ENCODE measurements around the gene TGM5. TPM values are rescaled to one million over a fixed set of nuclear protein-coding genes. Genes with fewer than 3 reads are reported as not detected.
"Not testable (repeated sequence)": the region's sequence is repeated elsewhere in the genome, so short reads cannot be mapped to it uniquely, and the experiment has no call there.

Gene TGM5
- total RNA-seq, 1 donor from 2014 or later: not detected

DNA sequence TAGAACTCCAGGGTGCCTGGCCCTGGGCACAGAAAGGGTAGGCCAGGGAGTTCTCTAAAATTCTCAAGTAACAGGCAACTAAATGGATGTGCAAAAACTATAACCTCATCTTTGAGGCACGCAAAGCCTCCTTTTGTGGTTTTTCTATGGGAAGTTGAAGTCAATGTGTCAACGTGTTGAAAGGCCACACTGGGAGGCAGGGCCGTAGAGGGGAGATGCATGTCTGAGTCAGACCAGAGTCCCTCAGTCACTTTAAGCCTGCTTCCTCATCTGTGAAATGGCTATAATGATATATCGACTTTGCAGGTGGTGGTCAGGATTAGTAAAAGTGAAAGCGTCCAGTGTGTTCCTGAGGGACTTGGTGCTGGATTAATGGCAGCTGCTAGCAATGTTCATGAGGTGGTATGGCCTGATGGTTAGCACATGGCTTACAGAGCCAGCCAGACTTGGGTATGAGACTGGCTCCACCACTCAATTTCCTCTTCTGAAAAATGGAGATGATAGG, 17.0 kb downstream of the TGM5 start:
- no peak for ATAC-seq

DNA sequence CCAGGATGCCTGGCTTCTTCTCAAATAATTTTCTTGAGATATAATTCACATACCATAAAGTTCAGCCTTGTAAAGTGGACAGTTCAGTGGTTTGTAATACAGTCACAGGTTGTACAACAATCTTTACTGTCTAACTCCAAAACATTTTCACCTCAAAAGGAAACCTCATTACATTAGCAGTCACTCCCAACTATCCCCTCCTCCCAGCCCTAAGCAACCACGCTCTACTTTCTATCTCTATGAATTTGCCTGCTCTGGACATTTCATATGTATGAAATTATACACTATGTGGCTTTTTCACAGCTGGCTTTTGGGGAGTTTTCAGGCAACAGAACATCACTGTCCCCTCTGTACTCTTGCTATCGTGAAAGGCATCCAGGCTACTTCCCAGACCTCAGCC, 17.5 kb downstream of the TGM5 start:
- ATAC-seq: no peak
- DNase-seq (ENCODE audit: low spot score): no peak

More for the DNA sequence above, 17.0 kb downstream of the TGM5 start:
- DNase-seq (ENCODE audit: low spot score): no peak

DNA sequence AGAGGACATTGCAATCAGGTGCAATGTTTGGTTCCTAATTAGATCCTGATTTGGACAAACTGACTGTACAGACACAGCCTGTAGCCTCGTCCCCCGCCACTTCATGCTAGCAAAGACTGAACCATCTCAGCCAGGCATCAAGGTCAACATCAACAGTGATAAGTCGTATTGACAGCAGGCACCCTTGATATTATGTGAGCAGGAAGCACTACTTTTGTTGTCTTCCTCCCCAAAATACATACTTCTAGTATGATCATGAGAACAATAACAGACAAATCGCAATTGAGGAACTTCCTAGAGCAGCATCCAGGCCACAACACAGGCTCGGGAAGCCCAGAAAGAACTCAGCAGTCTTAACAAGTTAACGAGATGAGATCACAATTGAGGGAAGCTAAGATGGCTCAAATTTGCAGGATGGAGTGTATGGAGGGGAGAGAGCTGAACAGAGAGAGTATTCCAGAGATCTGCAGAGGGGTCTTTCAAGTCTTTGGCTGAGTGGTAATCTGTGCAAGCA, 20.4 kb downstream of the TGM5 start:
- peak; percentile 4 for DNase-seq (ENCODE audit: low spot score)
- ATAC-seq: no peak

DNA sequence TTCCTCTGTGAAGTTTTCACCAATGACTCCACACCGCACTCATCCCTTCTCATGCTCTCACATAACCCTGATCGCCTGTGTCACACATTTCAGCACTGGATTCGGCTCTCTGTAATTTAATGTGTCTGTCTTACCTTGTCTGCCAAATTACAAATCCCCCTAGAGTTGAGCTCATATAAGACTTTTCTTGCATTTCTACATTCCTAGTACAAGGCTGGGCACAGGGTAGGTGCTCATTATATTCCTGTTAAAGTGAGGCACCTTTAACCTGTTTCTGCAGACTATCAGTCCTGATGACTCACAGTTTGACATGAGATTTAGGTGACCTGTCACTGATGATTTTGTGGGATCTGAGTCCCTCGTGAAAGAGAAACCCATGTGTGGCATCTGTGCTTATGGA, 22.6 kb downstream of the TGM5 start:
- no peak for DNase-seq (ENCODE audit: low spot score)
- ATAC-seq: no peak

- ATAC-seq: no peak
- DNase-seq (ENCODE audit: low spot score): peak; percentile 18
These were observed 23.6 kb downstream of the TGM5 start for GRCh38 chr15:43243020-43243645.

- no peak for DNase-seq (ENCODE audit: low spot score)
- ATAC-seq: no peak
These were observed 24.1 kb downstream of the TGM5 start for GRCh38 chr15:43242616-43243015.

- DNase-seq (ENCODE audit: low spot score) (no peak), ATAC-seq (no peak)
These were observed 25.6 kb downstream of the TGM5 start for GRCh38 chr15:43241100-43241499.

- DNase-seq (ENCODE audit: low spot score): no peak
- no peak for ATAC-seq
These were observed 26.8 kb downstream of the TGM5 start for GRCh38 chr15:43239732-43240491.

DNA sequence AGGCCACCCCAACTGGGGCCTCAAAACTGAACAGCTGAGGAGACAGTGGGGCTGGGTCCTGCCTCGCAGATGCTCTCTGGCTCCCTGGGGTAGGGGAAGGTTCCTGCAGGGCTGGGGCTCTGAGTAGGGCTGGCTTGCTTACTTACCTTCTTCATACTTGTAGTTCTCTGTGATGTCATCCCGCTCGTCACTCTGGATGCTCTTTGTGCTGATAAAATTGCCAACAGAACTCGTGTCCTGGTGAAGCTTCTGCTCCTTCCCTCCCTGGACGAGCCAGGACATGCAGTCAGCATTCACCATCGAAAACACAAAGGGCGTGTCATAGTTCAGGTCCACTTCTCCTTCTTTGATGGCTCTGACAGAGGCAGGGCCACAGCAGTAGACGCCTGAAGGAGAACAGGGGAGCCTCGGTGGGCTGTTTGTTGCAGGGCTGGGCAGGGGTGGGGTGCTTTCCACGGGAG, 28.0 kb downstream of the TGM5 start:
- DNase-seq (ENCODE audit: low spot score) (no peak), ATAC-seq (no peak)

GRCh38 chr15:43237842-43238470, 28.8 kb downstream of the TGM5 start:
- DNase-seq (ENCODE audit: low spot score) (no peak), ATAC-seq (no peak)

- ATAC-seq (no peak), DNase-seq (ENCODE audit: low spot score) (no peak)
These were observed 31.2 kb downstream of the TGM5 start for GRCh38 chr15:43235536-43235935.

GRCh38 chr15:43232289-43232874, 34.3 kb downstream of the TGM5 start:
- DNase-seq (ENCODE audit: low spot score): no peak
- no peak for ATAC-seq

- DNase-seq (ENCODE audit: low spot score) (no peak), ATAC-seq (no peak)
These were observed 36.0 kb downstream of the TGM5 start for GRCh38 chr15:43230640-43231115.

DNA sequence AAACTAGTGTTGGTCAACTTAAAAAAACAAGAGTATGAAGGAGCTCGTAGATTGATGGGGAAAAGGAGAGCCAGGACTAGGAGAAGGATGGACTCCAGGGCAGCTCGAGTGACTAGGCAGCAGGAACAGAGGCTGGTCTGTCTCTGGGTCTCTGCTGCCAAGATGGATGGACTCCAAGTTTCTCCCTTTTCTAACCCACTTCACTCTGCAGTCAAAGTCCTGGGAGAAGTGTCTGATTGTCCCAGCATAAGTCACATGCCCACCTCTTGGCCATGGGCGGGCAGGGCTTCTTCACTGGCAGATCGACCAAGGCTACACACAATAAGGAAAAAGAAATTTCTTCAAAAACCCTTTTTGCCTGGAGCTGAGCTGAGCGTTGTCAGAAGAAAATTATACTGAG, 36.8 kb downstream of the TGM5 start:
- ATAC-seq (no peak), DNase-seq (ENCODE audit: low spot score) (no peak)

DNA sequence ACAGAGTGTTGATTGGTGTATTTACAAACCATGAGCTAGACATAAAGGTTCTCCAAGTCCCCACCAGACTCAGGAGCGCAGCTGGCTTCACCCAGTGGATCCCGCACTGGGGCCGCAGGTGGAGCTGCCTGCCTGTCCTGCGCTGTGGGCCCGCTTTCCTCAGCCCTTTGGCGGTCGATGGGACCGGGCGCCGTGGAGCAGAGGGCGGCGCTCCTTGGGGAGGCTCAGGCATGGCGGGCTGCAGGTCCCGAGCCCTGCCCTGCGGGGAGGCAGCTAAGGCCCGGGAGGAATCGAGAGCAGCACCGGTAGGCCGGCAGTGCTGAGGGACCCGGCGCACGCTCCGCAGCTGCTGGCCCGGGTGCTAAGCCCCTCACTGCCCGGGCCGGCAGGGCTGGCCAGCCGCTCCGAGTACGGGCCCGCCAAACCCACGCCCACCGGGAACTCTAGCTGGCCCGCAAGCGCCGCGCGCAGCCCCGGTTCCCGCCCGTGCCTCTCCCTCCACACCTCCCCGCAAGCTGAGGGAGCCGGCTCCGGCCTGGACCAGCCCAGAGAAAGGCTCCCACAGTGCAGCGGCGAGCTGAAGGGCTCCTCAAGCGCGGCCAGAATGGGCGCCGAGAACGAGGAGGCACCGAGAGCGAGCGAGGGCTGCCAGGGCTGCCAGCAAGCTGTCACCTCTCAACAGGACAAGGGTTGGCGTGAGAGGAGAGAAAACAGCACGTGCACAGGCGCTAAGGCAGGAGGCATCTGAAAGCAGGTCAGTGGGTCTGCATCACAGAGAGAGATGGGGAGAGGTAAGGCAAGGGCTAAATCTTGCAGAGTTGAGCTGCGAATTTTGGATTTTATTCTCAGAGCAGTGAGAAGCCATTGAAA, 40.1 kb downstream of the TGM5 start:
- ATAC-seq (no peak), DNase-seq (ENCODE audit: low spot score) (no peak)

- DNase-seq (ENCODE audit: low spot score); ATAC-seq: not testable (repeated sequence)
These were observed 40.8 kb downstream of the TGM5 start for GRCh38 chr15:43225950-43226255.

GRCh38 chr15:43225201-43225949, 41.4 kb downstream of the TGM5 start:
- DNase-seq (ENCODE audit: low spot score) (no peak), ATAC-seq (peak; percentile 95)

- ATAC-seq (peak; percentile 18), DNase-seq (ENCODE audit: low spot score) (no peak)
These were observed 45.3 kb downstream of the TGM5 start for GRCh38 chr15:43221422-43221821.

- DNase-seq (ENCODE audit: low spot score) (no peak), ATAC-seq (no peak)
These were observed 45.7 kb downstream of the TGM5 start, which contains the start of gene EPB42 for GRCh38 chr15:43220991-43221403. EPB42 (minus strand) TSS chr15:43221018; CDS start chr15:43220825, 193 bp downstream.

Measured in left lobe of liver (tissue), 2 donors.